Mammary epithelial cell (primary cell): ENCODE measurements around the gene CRY1.

ENCODE experiments used
- EZH2 ChIP-seq: IDR thresholded peaks from 2 replicates; pipeline ENCODE4 v1.6.1; 2012; ENCODE audit warnings: low read length, inconsistent platforms, borderline replicate concordance
- TF ChIP-seq, protein P1 (sequence below), 2 donors: IDR thresholded peaks in 1 of 2; conservative IDR thresholded peaks in 1 of 2; 2 replicates each; pipeline ENCODE4 v1.5.1; 2011 to 2012; ENCODE audit warnings: inconsistent platforms in 2 of 2, low read length in 2 of 2, mild to moderate bottlenecking in 2 of 2, control low read depth in 1 of 2, low read depth in 1 of 2; ENCODE audit not compliant: insufficient read depth in 1 of 2; ENCODE audit errors: extremely low read depth in 1 of 2

DNA sequence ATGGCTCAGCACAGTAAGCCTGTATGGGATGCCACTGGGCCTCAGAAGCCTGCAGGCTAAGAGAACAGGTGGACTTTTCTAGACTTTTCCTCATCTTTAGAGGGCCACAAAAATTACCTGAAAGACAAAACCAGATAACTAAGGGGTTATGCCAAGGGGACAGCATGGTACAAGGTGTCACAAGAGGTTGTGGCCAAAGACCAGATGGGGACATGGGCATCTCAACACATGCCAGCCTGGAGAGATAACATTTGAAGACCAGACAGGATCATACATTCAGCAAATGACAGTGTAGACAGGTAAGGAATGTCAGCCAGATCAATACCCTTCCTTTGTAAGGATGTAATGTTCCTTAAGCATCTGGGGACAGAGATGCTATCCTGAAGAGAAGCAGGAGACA, 8.9 kb upstream of the CRY1 start:
- TF ChIP-seq, protein P1, sequence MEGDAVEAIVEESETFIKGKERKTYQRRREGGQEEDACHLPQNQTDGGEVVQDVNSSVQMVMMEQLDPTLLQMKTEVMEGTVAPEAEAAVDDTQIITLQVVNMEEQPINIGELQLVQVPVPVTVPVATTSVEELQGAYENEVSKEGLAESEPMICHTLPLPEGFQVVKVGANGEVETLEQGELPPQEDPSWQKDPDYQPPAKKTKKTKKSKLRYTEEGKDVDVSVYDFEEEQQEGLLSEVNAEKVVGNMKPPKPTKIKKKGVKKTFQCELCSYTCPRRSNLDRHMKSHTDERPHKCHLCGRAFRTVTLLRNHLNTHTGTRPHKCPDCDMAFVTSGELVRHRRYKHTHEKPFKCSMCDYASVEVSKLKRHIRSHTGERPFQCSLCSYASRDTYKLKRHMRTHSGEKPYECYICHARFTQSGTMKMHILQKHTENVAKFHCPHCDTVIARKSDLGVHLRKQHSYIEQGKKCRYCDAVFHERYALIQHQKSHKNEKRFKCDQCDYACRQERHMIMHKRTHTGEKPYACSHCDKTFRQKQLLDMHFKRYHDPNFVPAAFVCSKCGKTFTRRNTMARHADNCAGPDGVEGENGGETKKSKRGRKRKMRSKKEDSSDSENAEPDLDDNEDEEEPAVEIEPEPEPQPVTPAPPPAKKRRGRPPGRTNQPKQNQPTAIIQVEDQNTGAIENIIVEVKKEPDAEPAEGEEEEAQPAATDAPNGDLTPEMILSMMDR (conservative IDR thresholded peaks at IDR 0.05 in 1 of 2, IDR thresholded peaks at IDR 0.05 in 1 of 2; ENCODE audit: extremely low read depth in 1 of 2, insufficient read depth in 1 of 2, low read depth in 1 of 2, low read length in 2 of 2), result no peak
- no peak for TF ChIP-seq EZH2
